Mesendoderm (in vitro differentiated cells): ENCODE data around the gene LRRTM4.
A peak's percentile ranks its signal among the peaks of the same experiment; 100 is the strongest.
"Not testable (repeated sequence)": the region's sequence is repeated elsewhere in the genome, so short reads cannot be mapped to it uniquely, and the experiment has no call there.

Experiments used
- DNase-seq: peaks from one replicate; pipeline ENCODE4 v3.0.0; 2013
- H2AK5ac ChIP-seq: 2 replicates; pipeline ENCODE4 v1.6.1; 2013; ENCODE audit warnings: low read length, inconsistent platforms
- H2BK120ac ChIP-seq: 2 replicates; pipeline ENCODE4 v1.6.1; 2013; ENCODE audit warnings: low read depth, mild to moderate bottlenecking, low read length, moderate library complexity, mixed read lengths
- H2BK15ac ChIP-seq: replicated peaks from 2 replicates; pipeline ENCODE4 v1.6.1; 2013; ENCODE audit warnings: low read depth, mild to moderate bottlenecking, moderate library complexity
- H2BK5ac ChIP-seq: 2 replicates; pipeline ENCODE4 v1.6.1; 2013; ENCODE audit warnings: low read length, inconsistent platforms
- H3K18ac ChIP-seq: 2 replicates; pipeline ENCODE4 v1.6.1; 2013; ENCODE audit warnings: mild to moderate bottlenecking, low read length, mixed read lengths
- H3K23ac ChIP-seq: one replicate; pipeline ENCODE4 v1.6.1; 2013; ENCODE audit warnings: low read length
- H3K27ac ChIP-seq: 2 replicates; pipeline ENCODE4 v1.5.1; 2013; ENCODE audit warnings: low read depth, mild to moderate bottlenecking, inconsistent platforms, low read length, moderate library complexity
- H3K27me3 ChIP-seq: 2 replicates; pipeline ENCODE4 v1.6.1; 2013; ENCODE audit warnings: low read length, control low read depth, mild to moderate bottlenecking, inconsistent platforms; ENCODE audit not compliant: insufficient read depth, poor library complexity
- H3K36me3 ChIP-seq: 2 replicates; pipeline ENCODE4 v1.6.1; 2013; ENCODE audit warnings: low read length, inconsistent platforms; ENCODE audit not compliant: control insufficient read depth, insufficient read depth
- H3K4ac ChIP-seq: one replicate; pipeline ENCODE4 v1.6.1; 2013; ENCODE audit warnings: low read depth, mild to moderate bottlenecking, low read length, moderate library complexity
- H3K4me1 ChIP-seq: 2 replicates; pipeline ENCODE4 v1.6.1; 2013; ENCODE audit warnings: low read depth, low read length, inconsistent platforms; ENCODE audit not compliant: control insufficient read depth
- H3K4me2 ChIP-seq: 2 replicates; pipeline ENCODE4 v1.6.1; 2013; ENCODE audit warnings: low read length
- H3K4me3 ChIP-seq: 2 replicates; pipeline ENCODE4 v1.5.1; 2013; ENCODE audit warnings: mild to moderate bottlenecking, low read length
- H3K56ac ChIP-seq: one replicate; pipeline ENCODE4 v1.6.1; 2013; ENCODE audit warnings: low read length
- H3K79me1 ChIP-seq: 2 replicates; pipeline ENCODE4 v1.6.1; 2013; ENCODE audit warnings: low read length, inconsistent platforms
- H3K79me2 ChIP-seq: 2 replicates; pipeline ENCODE4 v1.6.1; 2013; ENCODE audit warnings: mild to moderate bottlenecking, low read length; ENCODE audit not compliant: control insufficient read depth, insufficient read depth
- H3K9ac ChIP-seq: 2 replicates; pipeline ENCODE4 v1.6.1; 2013; ENCODE audit warnings: low read length, inconsistent platforms
- H4K5ac ChIP-seq: one replicate; pipeline ENCODE4 v1.6.1; 2013; ENCODE audit warnings: low read length
- H4K8ac ChIP-seq: one replicate; pipeline ENCODE4 v1.6.1; 2013; ENCODE audit warnings: low read depth, mild to moderate bottlenecking, control low read depth, low read length, moderate library complexity
- WGBS: extraction: QIAGEN DNeasy Blood & Tissue Kit; methylation state at CpG from one replicate; pipeline ENCODE4 v1.1.7; 2013; ENCODE audit warnings: low lambda C conversion rate, missing lambda C conversion rate; ENCODE audit not compliant: insufficient coverage; ENCODE audit errors: extremely low coverage; 5-methylcytosine and 5-hydroxymethylcytosine counted together

LRRTM4 gene

DNA sequence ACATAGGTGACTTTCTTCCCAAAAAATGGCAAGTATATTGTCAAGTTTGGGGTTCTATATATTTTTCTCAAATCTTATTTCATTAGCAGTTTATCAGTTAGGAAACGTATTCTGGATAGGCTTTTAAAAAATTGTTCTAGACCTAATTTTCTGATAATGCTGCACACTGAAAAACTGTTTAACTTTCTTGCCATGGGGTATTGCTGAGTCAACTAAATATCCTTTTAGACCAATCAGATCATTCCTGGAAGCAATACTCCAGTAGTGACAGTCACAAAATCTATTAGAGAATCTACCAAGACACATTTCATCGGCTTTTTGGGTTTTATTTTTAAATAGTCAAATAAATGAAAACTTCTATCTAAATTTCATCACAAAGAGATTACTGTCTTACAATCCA is 440.6 kb downstream of the LRRTM4 start:
- Histone ChIP-seq H3K79me2 (no peaks in the 10 kb centered on the region), H2AK5ac (no peak overlapping the region), H3K36me3 (no peaks in the 10 kb centered on the region), H2BK15ac (no peak overlapping the region), H3K79me1 (no peaks in the 10 kb centered on the region), H3K4me2 (no peak overlapping the region), H4K8ac (no peak overlapping the region), H3K18ac (no peak overlapping the region), H2BK120ac (no peak overlapping the region), H3K23ac (no peak overlapping the region), H3K4me1 (no peaks in the 10 kb centered on the region), H3K9ac (no peak overlapping the region), H3K4ac (no peak overlapping the region), H2BK5ac (no peak overlapping the region), H3K4me3 (no peak overlapping the region), H3K27me3 (no peaks in the 10 kb centered on the region), H3K56ac (no peak overlapping the region), H3K27ac (no peak overlapping the region), H4K5ac (no peak overlapping the region)
- WGBS: no CpG with 5 or more reads among the region's 2 CpGs
- DNase-seq: no peak

DNA sequence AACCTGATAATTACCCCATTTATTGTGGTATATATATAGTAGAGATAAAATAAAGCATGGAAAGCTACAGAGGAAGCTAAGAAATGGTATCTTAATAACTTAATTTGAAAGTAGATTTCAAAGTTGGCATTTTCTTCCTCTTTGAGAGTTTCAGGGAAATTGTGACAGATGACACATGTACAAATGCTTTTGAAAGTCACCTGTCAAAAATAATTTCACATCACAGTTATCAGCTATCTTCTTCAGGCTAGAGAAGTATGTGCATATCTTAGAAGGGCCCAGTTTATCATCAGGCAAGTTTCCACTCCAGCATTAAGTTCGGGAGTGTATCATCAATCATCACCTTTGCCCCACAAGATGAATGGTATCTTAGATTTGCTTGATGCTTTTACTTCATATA is 457.9 kb downstream of the LRRTM4 start:
- H3K4me1 ChIP-seq: no peaks in the 10 kb centered on the region
- H3K4ac ChIP-seq: no peak overlapping the region
- no peak overlapping the region for H3K23ac ChIP-seq
- no peak overlapping the region for H3K27ac ChIP-seq
- no peak overlapping the region for H4K8ac ChIP-seq
- no peaks in the 10 kb centered on the region for H3K27me3 ChIP-seq
- H3K79me1 ChIP-seq: no peaks in the 10 kb centered on the region
- H3K4me2 ChIP-seq: no peak overlapping the region
- no peak overlapping the region for H2BK5ac ChIP-seq
- no peaks in the 10 kb centered on the region for H3K36me3 ChIP-seq
- no peak overlapping the region for H3K56ac ChIP-seq
- H3K18ac ChIP-seq: no peak overlapping the region
- no peaks in the 10 kb centered on the region for H3K79me2 ChIP-seq
- H2BK15ac ChIP-seq: no peak overlapping the region
- no peak overlapping the region for H3K4me3 ChIP-seq
- H4K5ac ChIP-seq: no peak overlapping the region
- no peak overlapping the region for H3K9ac ChIP-seq
- no peak overlapping the region for H2AK5ac ChIP-seq
- no CpG with 5 or more reads among the region's 1 CpG for WGBS
- H2BK120ac ChIP-seq: no peak overlapping the region
- no peak for DNase-seq

DNA sequence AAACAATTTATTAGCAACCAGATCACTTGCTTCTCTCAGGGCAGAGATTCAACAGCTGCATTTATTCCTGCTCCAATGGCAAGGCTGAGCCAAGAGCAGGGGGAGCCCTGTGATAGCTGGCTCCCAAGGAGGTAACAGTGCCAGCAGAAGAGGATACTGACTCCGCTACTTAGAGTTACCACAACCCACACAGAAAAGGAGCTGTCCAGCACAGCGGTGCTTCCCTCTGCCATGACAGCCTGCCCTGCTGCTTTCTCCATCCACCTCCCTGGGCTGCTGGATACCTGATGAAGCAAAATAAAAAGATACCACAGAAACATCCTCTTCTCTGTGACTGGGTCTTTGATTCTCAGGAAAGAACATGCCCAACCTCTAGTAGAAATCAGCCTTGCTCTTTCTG is 467.2 kb downstream of the LRRTM4 start:
- no CpG with 5 or more reads among the region's 2 CpGs for WGBS
- Histone ChIP-seq H4K8ac (no peak overlapping the region), H3K79me2 (no peaks in the 10 kb centered on the region), H3K23ac (no peak overlapping the region), H3K56ac (no peak overlapping the region), H3K27ac (no peak overlapping the region), H2BK15ac (no peak overlapping the region), H3K4me1 (no peaks in the 10 kb centered on the region), H2BK120ac (no peak overlapping the region), H3K4ac (no peak overlapping the region), H3K27me3 (no peaks in the 10 kb centered on the region), H3K9ac (no peak overlapping the region), H3K79me1 (no peaks in the 10 kb centered on the region), H4K5ac (no peak overlapping the region), H3K36me3 (no peaks in the 10 kb centered on the region), H3K18ac (no peak overlapping the region), H2BK5ac (no peak overlapping the region), H2AK5ac (no peak overlapping the region), H3K4me2 (no peak overlapping the region), H3K4me3 (no peak overlapping the region)
- DNase-seq: peak; percentile 62

- Histone ChIP-seq H4K5ac (no peak overlapping the region), H3K56ac (no peak overlapping the region), H3K4me3 (no peak overlapping the region), H3K79me2 (no peaks in the 10 kb centered on the region), H3K4me1 (no peaks in the 10 kb centered on the region), H3K23ac (no peak overlapping the region), H2BK5ac (no peak overlapping the region), H3K79me1 (no peaks in the 10 kb centered on the region), H3K18ac (no peak overlapping the region), H3K27me3 (no peaks in the 10 kb centered on the region), H3K9ac (no peak overlapping the region), H2BK120ac (no peak overlapping the region), H3K4ac (no peak overlapping the region), H2AK5ac (no peak overlapping the region), H4K8ac (no peak overlapping the region), H3K27ac (no peak overlapping the region), H2BK15ac (no peak overlapping the region), H3K4me2 (no peak overlapping the region), H3K36me3 (no peaks in the 10 kb centered on the region)
- no peak for DNase-seq
- WGBS: no CpG with 5 or more reads among the region's 1 CpG
These were observed 475.8 kb downstream of the LRRTM4 start for GRCh38 chr2:77046339-77046738.

DNA sequence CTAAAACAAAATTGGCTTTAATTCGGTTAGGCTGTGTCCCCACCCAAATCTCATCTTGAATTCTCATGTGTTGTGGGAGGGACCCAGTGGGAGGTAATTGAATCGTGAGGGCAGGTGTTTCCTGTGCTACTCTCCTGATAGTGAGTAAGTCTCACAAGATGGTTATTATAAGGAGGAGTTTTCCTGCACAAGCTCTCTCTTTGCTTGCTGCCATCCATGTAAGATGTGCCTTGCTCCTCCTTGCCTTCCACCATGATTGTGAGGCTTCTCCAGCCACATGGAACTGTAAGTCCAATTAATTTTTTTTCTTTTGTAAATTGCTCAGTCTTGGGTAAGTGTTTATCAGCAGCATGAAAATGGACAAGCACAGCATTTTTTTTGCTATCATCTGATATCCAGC is 476.7 kb downstream of the LRRTM4 start:
- not testable (repeated sequence) for H3K18ac ChIP-seq, H4K8ac ChIP-seq, H3K4me2 ChIP-seq, H3K79me1 ChIP-seq, H4K5ac ChIP-seq, DNase-seq, H2BK15ac ChIP-seq, H2AK5ac ChIP-seq, H3K9ac ChIP-seq, H3K27me3 ChIP-seq, H3K36me3 ChIP-seq, H3K23ac ChIP-seq, H3K27ac ChIP-seq, H3K56ac ChIP-seq, H2BK5ac ChIP-seq, H3K4me1 ChIP-seq, H3K4me3 ChIP-seq, H3K79me2 ChIP-seq, H2BK120ac ChIP-seq, H3K4ac ChIP-seq
- WGBS: no CpG with 5 or more reads among the region's 2 CpGs

DNA sequence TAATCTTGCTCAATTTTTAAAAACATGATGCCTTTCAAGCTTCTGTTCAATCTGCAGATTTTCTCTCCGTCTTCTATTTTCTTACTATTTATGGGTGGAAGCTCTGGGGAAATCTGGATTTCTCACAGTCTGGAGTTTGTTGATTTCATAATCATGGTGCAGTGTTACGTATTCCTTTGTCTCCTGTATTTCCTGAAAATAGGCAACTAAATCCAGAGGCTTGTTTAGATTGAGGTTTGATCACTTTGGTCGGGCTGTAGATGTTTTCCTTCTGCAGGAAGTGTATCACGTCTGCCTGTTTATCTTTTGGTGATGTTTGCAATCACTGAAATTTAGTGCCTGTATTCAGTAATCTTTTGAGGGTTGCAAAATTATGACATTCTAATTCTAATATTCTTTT is 487.7 kb downstream of the LRRTM4 start:
- H3K18ac ChIP-seq: no peak overlapping the region
- H3K79me2 ChIP-seq: no peaks in the 10 kb centered on the region
- H3K27me3 ChIP-seq: no peaks in the 10 kb centered on the region
- H3K79me1 ChIP-seq: no peaks in the 10 kb centered on the region
- no peak overlapping the region for H2BK120ac ChIP-seq
- no peak overlapping the region for H3K23ac ChIP-seq
- no peaks in the 10 kb centered on the region for H3K36me3 ChIP-seq
- H3K4me1 ChIP-seq: no peaks in the 10 kb centered on the region
- H3K9ac ChIP-seq: no peak overlapping the region
- no peak overlapping the region for H3K4ac ChIP-seq
- H3K27ac ChIP-seq: no peak overlapping the region
- no peak overlapping the region for H2BK5ac ChIP-seq
- no peak overlapping the region for H3K4me2 ChIP-seq
- no peak overlapping the region for H2AK5ac ChIP-seq
- H3K56ac ChIP-seq: no peak overlapping the region
- no peak overlapping the region for H4K8ac ChIP-seq
- no peak overlapping the region for H4K5ac ChIP-seq
- WGBS: no CpG with 5 or more reads among the region's 4 CpGs
- no peak for DNase-seq
- H3K4me3 ChIP-seq: no peak overlapping the region
- H2BK15ac ChIP-seq: no peak overlapping the region
